Activated T-helper 17 cell treated with anti-CD3 and anti-CD28 coated beads, Interleukin-2, amount 50 U/mL, for 72 hours (primary cell): ENCODE measurements around the gene NECAB3. TPM values are rescaled to one million over a fixed set of nuclear protein-coding genes. Genes with fewer than 3 reads are reported as not detected.
"Not testable (repeated sequence)": the region's sequence is repeated elsewhere in the genome, so short reads cannot be mapped to it uniquely, and the experiment has no call there.

Source experiments
- ATAC-seq: fragments of 150-1000 bp; cut with Tn5 transposase; replicated peaks from 2 replicates; pipeline ENCODE4 v1.10.0; 2021; ENCODE audit warnings: mild to moderate bottlenecking, moderate library complexity
- H3K27ac Mint-ChIP-seq: one replicate; pipeline ENCODE4 v1.8.0; 2022; ENCODE audit warnings: mixed read lengths
- H3K27me3 Mint-ChIP-seq: one replicate; pipeline ENCODE4 v1.8.0; 2022; ENCODE audit warnings: mixed read lengths
- H3K36me3 Mint-ChIP-seq: one replicate; pipeline ENCODE4 v1.8.0; 2022; ENCODE audit warnings: low read depth, mild to moderate bottlenecking, mixed read lengths
- H3K4me1 Mint-ChIP-seq: one replicate; pipeline ENCODE4 v1.8.0; 2022; ENCODE audit warnings: mixed read lengths
- H3K4me3 Mint-ChIP-seq: one replicate; pipeline ENCODE4 v1.8.0; 2022; ENCODE audit warnings: mild to moderate bottlenecking, mixed read lengths
- H3K9me3 Mint-ChIP-seq: one replicate; pipeline ENCODE4 v1.8.0; 2022; ENCODE audit warnings: mixed read lengths
- total RNA-seq, 2 donors: library from RNA; stranded (reverse); gene quantifications; one replicate each; pipeline ENCODE4 v1.2.3, GENCODE V29; 2022

The NECAB3 gene
- total RNA-seq, 2 donors from 2014 or later, result 20.8 to 26.5 TPM

GRCh38 chr20:33647603-33648395 is 26.4 kb downstream of the NECAB3 start:
- no peaks in the 10 kb centered on the region for H3K9me3 Mint-ChIP-seq
- no peak overlapping the region for H3K4me3 Mint-ChIP-seq
- H3K27me3 Mint-ChIP-seq, result no peaks in the 10 kb centered on the region
- H3K36me3 Mint-ChIP-seq, result peaks cover 26% of the 10 kb centered on the region
- no peak overlapping the region for H3K27ac Mint-ChIP-seq
- no peak for ATAC-seq
- peaks cover 13% of the 10 kb centered on the region for H3K4me1 Mint-ChIP-seq

GRCh38 chr20:33646959-33647602 is 27.1 kb downstream of the NECAB3 start:
- H3K27ac Mint-ChIP-seq, H3K9me3 Mint-ChIP-seq, H3K4me3 Mint-ChIP-seq, H3K27me3 Mint-ChIP-seq, ATAC-seq: not testable (repeated sequence)
- peaks cover 13% of the 10 kb centered on the region for H3K4me1 Mint-ChIP-seq
- peaks cover 34% of the 10 kb centered on the region for H3K36me3 Mint-ChIP-seq

GRCh38 chr20:33646191-33646590 is 28.0 kb downstream of the NECAB3 start:
- no peak overlapping the region for H3K27ac Mint-ChIP-seq
- no peak overlapping the region for H3K4me3 Mint-ChIP-seq
- H3K9me3 Mint-ChIP-seq, result no peaks in the 10 kb centered on the region
- peaks cover 41% of the 10 kb centered on the region for H3K36me3 Mint-ChIP-seq
- no peaks in the 10 kb centered on the region for H3K27me3 Mint-ChIP-seq
- peaks cover 13% of the 10 kb centered on the region for H3K4me1 Mint-ChIP-seq
- ATAC-seq, result no peak

GRCh38 chr20:33645396-33645795 is 28.8 kb downstream of the NECAB3 start:
- ATAC-seq, result no peak
- Mint-ChIP-seq H3K36me3 (peaks cover 49% of the 10 kb centered on the region), H3K4me1 (peaks cover 13% of the 10 kb centered on the region), H3K9me3 (no peaks in the 10 kb centered on the region), H3K4me3 (no peak overlapping the region), H3K27ac (no peak overlapping the region), H3K27me3 (no peaks in the 10 kb centered on the region)

GRCh38 chr20:33645072-33645358 is 29.2 kb downstream of the NECAB3 start:
- no peaks in the 10 kb centered on the region for H3K27me3 Mint-ChIP-seq
- peaks cover 53% of the 10 kb centered on the region for H3K36me3 Mint-ChIP-seq
- H3K9me3 Mint-ChIP-seq, result no peaks in the 10 kb centered on the region
- H3K4me1 Mint-ChIP-seq, result peaks cover 13% of the 10 kb centered on the region
- H3K4me3 Mint-ChIP-seq, result no peak overlapping the region
- H3K27ac Mint-ChIP-seq, result no peak overlapping the region
- ATAC-seq, result no peak

- Mint-ChIP-seq H3K36me3 (peaks cover 58% of the 10 kb centered on the region), H3K4me1 (peaks cover 13% of the 10 kb centered on the region), H3K9me3 (no peaks in the 10 kb centered on the region), H3K4me3 (no peak overlapping the region), H3K27ac (no peak overlapping the region), H3K27me3 (no peaks in the 10 kb centered on the region)
- ATAC-seq, result no peak
Observed at GRCh38 chr20:33644313-33645071, 29.7 kb downstream of the NECAB3 start.

- ATAC-seq, result no peak
- no peaks in the 10 kb centered on the region for H3K27me3 Mint-ChIP-seq
- H3K36me3 Mint-ChIP-seq, result peaks cover 80% of the 10 kb centered on the region
- no peaks in the 10 kb centered on the region for H3K9me3 Mint-ChIP-seq
- H3K4me3 Mint-ChIP-seq, result no peak overlapping the region
- H3K4me1 Mint-ChIP-seq, result peaks cover under 1% of the 10 kb centered on the region
- H3K27ac Mint-ChIP-seq, result no peak overlapping the region
Observed at GRCh38 chr20:33640287-33640686, 33.9 kb downstream of the NECAB3 start.

GRCh38 chr20:33636776-33637175 is 37.5 kb downstream of the NECAB3 start:
- H3K4me3 Mint-ChIP-seq, result no peak overlapping the region
- H3K27me3 Mint-ChIP-seq, result no peaks in the 10 kb centered on the region
- no peak overlapping the region for H3K27ac Mint-ChIP-seq
- peaks cover 75% of the 10 kb centered on the region for H3K36me3 Mint-ChIP-seq
- H3K4me1 Mint-ChIP-seq, result peaks cover 4% of the 10 kb centered on the region
- H3K9me3 Mint-ChIP-seq, result no peaks in the 10 kb centered on the region
- ATAC-seq, result no peak

- Mint-ChIP-seq H3K4me3 (no peak overlapping the region), H3K36me3 (peaks cover 76% of the 10 kb centered on the region), H3K9me3 (no peaks in the 10 kb centered on the region), H3K4me1 (peaks cover 4% of the 10 kb centered on the region), H3K27me3 (no peaks in the 10 kb centered on the region), H3K27ac (no peak overlapping the region)
- ATAC-seq, result no peak
Observed at GRCh38 chr20:33635341-33635740, 38.9 kb downstream of the NECAB3 start.

- not testable (repeated sequence) for H3K9me3 Mint-ChIP-seq, H3K27ac Mint-ChIP-seq, H3K4me1 Mint-ChIP-seq, H3K4me3 Mint-ChIP-seq, H3K27me3 Mint-ChIP-seq, ATAC-seq
- peaks cover 76% of the 10 kb centered on the region for H3K36me3 Mint-ChIP-seq
Observed at GRCh38 chr20:33631910-33632309, 42.3 kb downstream of the NECAB3 start.

GRCh38 chr20:33630507-33630906 is 43.7 kb downstream of the NECAB3 start:
- H3K4me3 Mint-ChIP-seq, result no peak overlapping the region
- H3K27ac Mint-ChIP-seq, result peak overlapping the region; percentile 58
- peaks cover 85% of the 10 kb centered on the region for H3K36me3 Mint-ChIP-seq
- peaks cover 4% of the 10 kb centered on the region for H3K4me1 Mint-ChIP-seq
- no peaks in the 10 kb centered on the region for H3K9me3 Mint-ChIP-seq
- no peak for ATAC-seq
- H3K27me3 Mint-ChIP-seq, result no peaks in the 10 kb centered on the region

- peaks cover 4% of the 10 kb centered on the region for H3K4me1 Mint-ChIP-seq
- H3K27ac Mint-ChIP-seq, result peak overlapping the region; percentile 58
- peaks cover 85% of the 10 kb centered on the region for H3K36me3 Mint-ChIP-seq
- H3K4me3 Mint-ChIP-seq, result no peak overlapping the region
- no peaks in the 10 kb centered on the region for H3K9me3 Mint-ChIP-seq
- no peak for ATAC-seq
- H3K27me3 Mint-ChIP-seq, result no peaks in the 10 kb centered on the region
Observed at GRCh38 chr20:33629979-33630378, 44.2 kb downstream of the NECAB3 start.

- H3K4me3 Mint-ChIP-seq, result no peak overlapping the region
- ATAC-seq, result no peak
- no peaks in the 10 kb centered on the region for H3K27me3 Mint-ChIP-seq
- H3K4me1 Mint-ChIP-seq, result peaks cover 5% of the 10 kb centered on the region
- H3K27ac Mint-ChIP-seq, result peak overlapping the region; percentile 31
- no peaks in the 10 kb centered on the region for H3K9me3 Mint-ChIP-seq
- H3K36me3 Mint-ChIP-seq, result peaks cover 85% of the 10 kb centered on the region
Observed at GRCh38 chr20:33629533-33629932, 44.7 kb downstream of the NECAB3 start.

GRCh38 chr20:33627577-33628216 is 46.5 kb downstream of the NECAB3 start:
- peak; percentile 38 for ATAC-seq

More at GRCh38 chr20:33627577-33628216, 46.5 kb downstream of the NECAB3 start:
- Mint-ChIP-seq H3K4me3 (no peak overlapping the region), H3K4me1 (peaks cover 10% of the 10 kb centered on the region), H3K9me3 (no peaks in the 10 kb centered on the region), H3K27ac (no peak overlapping the region), H3K36me3 (peaks cover 96% of the 10 kb centered on the region), H3K27me3 (no peaks in the 10 kb centered on the region)
